ENCODE results near the gene GAL3ST1. TPM values are rescaled to one million over a fixed set of nuclear protein-coding genes. Genes with fewer than 3 reads are reported as not detected.

Gene GAL3ST1
- total RNA-seq, 1 donor from 2014 or later: 4.3 TPM

GRCh38 chr22:30591191-30591587 is 16.7 kb upstream of the GAL3ST1 start:
- H4K20me1 ChIP-seq (ENCODE audit: low read depth): peaks cover 3% of the 10 kb centered on the region
- peaks cover 9% of the 10 kb centered on the region for H3K36me3 Mint-ChIP-seq
- H3K27ac ChIP-seq: no peak overlapping the region
- H3K9me3 ChIP-seq (ENCODE audit: low read depth): no peaks in the 10 kb centered on the region
- peaks cover 25% of the 10 kb centered on the region for H3K79me2 ChIP-seq (ENCODE audit: low read depth)
- TF ChIP-seq EZH2 (IDR thresholded peaks at IDR 0.05): no peak
- H3K4me3 ChIP-seq: peak overlapping the region; percentile 87
- no peaks in the 10 kb centered on the region for H3K9me3 Mint-ChIP-seq
- H3K27me3 ChIP-seq: peaks cover 25% of the 10 kb centered on the region
- peaks cover 2% of the 10 kb centered on the region for H3K27me3 Mint-ChIP-seq (ENCODE audit: insufficient read depth, low read depth)
- no peak overlapping the region for H2AFZ ChIP-seq (replicated peaks)
- H3K4me1 ChIP-seq: peaks cover 11% of the 10 kb centered on the region
- no peaks in the 10 kb centered on the region for H3F3A ChIP-seq (ENCODE audit: low read depth)
- peak overlapping the region; percentile 84 for H3K9ac ChIP-seq
- H3K36me3 ChIP-seq: no peaks in the 10 kb centered on the region
- no peak overlapping the region for H3K27ac Mint-ChIP-seq
- H3K4me1 Mint-ChIP-seq: no peaks in the 10 kb centered on the region
- no peak overlapping the region for H3K4me3 Mint-ChIP-seq
- DNase-seq (ENCODE audit: low spot score): no peak
- peak overlapping the region; percentile 97 for H3K4me2 ChIP-seq

GRCh38 chr22:30586414-30586813 is 11.9 kb upstream of the GAL3ST1 start:
- Histone ChIP-seq H3K4me3 (no peak overlapping the region), H3F3A (ENCODE audit: low read depth) (peaks cover 5% of the 10 kb centered on the region), H3K79me2 (ENCODE audit: low read depth) (peaks cover 22% of the 10 kb centered on the region), H3K4me1 (peaks cover 11% of the 10 kb centered on the region), H3K27me3 (no peaks in the 10 kb centered on the region), H3K9ac (no peak overlapping the region), H2AFZ (replicated peaks) (no peak overlapping the region), H3K4me2 (no peak overlapping the region), H3K27ac (no peak overlapping the region), H3K36me3 (no peaks in the 10 kb centered on the region), H3K9me3 (ENCODE audit: low read depth) (no peaks in the 10 kb centered on the region), H4K20me1 (ENCODE audit: low read depth) (peaks cover 3% of the 10 kb centered on the region)
- no peak for DNase-seq (ENCODE audit: low spot score)
- peaks cover 10% of the 10 kb centered on the region for H3K36me3 Mint-ChIP-seq
- H3K27ac Mint-ChIP-seq: no peak overlapping the region
- H3K9me3 Mint-ChIP-seq: no peaks in the 10 kb centered on the region
- no peaks in the 10 kb centered on the region for H3K4me1 Mint-ChIP-seq
- no peak overlapping the region for H3K4me3 Mint-ChIP-seq
- peaks cover 2% of the 10 kb centered on the region for H3K27me3 Mint-ChIP-seq (ENCODE audit: insufficient read depth, low read depth)
- TF ChIP-seq EZH2 (IDR thresholded peaks at IDR 0.05) (no peak), CTCF (IDR thresholded peaks at IDR 0.05) (no peak), EZH2phosphoT487 (IDR thresholded peaks at IDR 0.05) (no peak)

- no peaks in the 10 kb centered on the region for H3K36me3 ChIP-seq
- no peaks in the 10 kb centered on the region for H3K9me3 Mint-ChIP-seq
- no peak overlapping the region for H3K4me3 ChIP-seq
- H3K4me2 ChIP-seq: no peak overlapping the region
- no peak for DNase-seq (ENCODE audit: low spot score)
- peaks cover 5% of the 10 kb centered on the region for H3F3A ChIP-seq (ENCODE audit: low read depth)
- H3K27me3 ChIP-seq: no peaks in the 10 kb centered on the region
- no peaks in the 10 kb centered on the region for H3K9me3 ChIP-seq (ENCODE audit: low read depth)
- no peak for TF ChIP-seq CTCF (IDR thresholded peaks at IDR 0.05)
- no peak for TF ChIP-seq EZH2 (IDR thresholded peaks at IDR 0.05)
- no peak for TF ChIP-seq EZH2phosphoT487 (IDR thresholded peaks at IDR 0.05)
- no peak overlapping the region for H3K9ac ChIP-seq
- no peaks in the 10 kb centered on the region for H4K20me1 ChIP-seq (ENCODE audit: low read depth)
- H3K4me1 ChIP-seq: no peaks in the 10 kb centered on the region
- no peaks in the 10 kb centered on the region for H3K4me1 Mint-ChIP-seq
- peaks cover 3% of the 10 kb centered on the region for H3K79me2 ChIP-seq (ENCODE audit: low read depth)
- H3K36me3 Mint-ChIP-seq: peaks cover 14% of the 10 kb centered on the region
- peaks cover 4% of the 10 kb centered on the region for H3K27me3 Mint-ChIP-seq (ENCODE audit: insufficient read depth, low read depth)
- H3K27ac Mint-ChIP-seq: no peak overlapping the region
- no peak overlapping the region for H2AFZ ChIP-seq (replicated peaks)
- no peak overlapping the region for H3K27ac ChIP-seq
- H3K4me3 Mint-ChIP-seq: no peak overlapping the region
Observed at GRCh38 chr22:30584441-30584840, 10.0 kb upstream of the GAL3ST1 start.

- H3K27me3 Mint-ChIP-seq (ENCODE audit: insufficient read depth, low read depth): peaks cover 4% of the 10 kb centered on the region
- Histone ChIP-seq H4K20me1 (ENCODE audit: low read depth) (no peaks in the 10 kb centered on the region), H3K79me2 (ENCODE audit: low read depth) (no peaks in the 10 kb centered on the region), H3K9ac (no peak overlapping the region), H3K27ac (peak overlapping the region; percentile 41), H3K4me3 (no peak overlapping the region), H3K4me2 (peak overlapping the region; percentile 10), H3F3A (ENCODE audit: low read depth) (peaks cover 5% of the 10 kb centered on the region), H3K4me1 (no peaks in the 10 kb centered on the region), H3K27me3 (no peaks in the 10 kb centered on the region), H3K36me3 (no peaks in the 10 kb centered on the region), H3K9me3 (ENCODE audit: low read depth) (no peaks in the 10 kb centered on the region), H2AFZ (replicated peaks) (no peak overlapping the region)
- no peak for TF ChIP-seq CTCF (IDR thresholded peaks at IDR 0.05)
- TF ChIP-seq EZH2phosphoT487 (IDR thresholded peaks at IDR 0.05): no peak
- TF ChIP-seq EZH2 (IDR thresholded peaks at IDR 0.05): no peak
- no peak for DNase-seq (ENCODE audit: low spot score)
- H3K4me1 Mint-ChIP-seq: no peaks in the 10 kb centered on the region
- no peak overlapping the region for H3K4me3 Mint-ChIP-seq
- H3K9me3 Mint-ChIP-seq: no peaks in the 10 kb centered on the region
- H3K36me3 Mint-ChIP-seq: peaks cover 18% of the 10 kb centered on the region
- H3K27ac Mint-ChIP-seq: no peak overlapping the region
Observed at GRCh38 chr22:30582788-30583545, 8.5 kb upstream of the GAL3ST1 start.

Measured in neural progenitor cell (in vitro differentiated cells).